Cardiac fibroblast (primary cell): ENCODE data around the gene PHTF2.
A peak's percentile ranks its signal among the peaks of the same experiment; 100 is the strongest.

Experiments used
- DNase-seq, 2 donors: peaks; one replicate each; pipeline versions ENCODE4 v3.0.0 to v3.0.0-alpha.2; 2010; ENCODE audit warnings: low read depth in 2 of 2
- H3K4me3 ChIP-seq, 2 donors: replicated peaks in 1 of 2; 1 replicate in 1 of 2; 2 replicates in 1 of 2; pipeline ENCODE4 v1.5.1; 2011; ENCODE audit warnings: low read depth in 2 of 2, low read length in 2 of 2, mild to moderate bottlenecking in 2 of 2, moderate library complexity in 1 of 2
- TF ChIP-seq, protein P1 (sequence below): IDR thresholded peaks from one replicate; pipeline ENCODE4 v1.5.1; 2011; ENCODE audit warnings: low read depth, mild to moderate bottlenecking, low read length, inconsistent platforms

PHTF2 gene

DNA sequence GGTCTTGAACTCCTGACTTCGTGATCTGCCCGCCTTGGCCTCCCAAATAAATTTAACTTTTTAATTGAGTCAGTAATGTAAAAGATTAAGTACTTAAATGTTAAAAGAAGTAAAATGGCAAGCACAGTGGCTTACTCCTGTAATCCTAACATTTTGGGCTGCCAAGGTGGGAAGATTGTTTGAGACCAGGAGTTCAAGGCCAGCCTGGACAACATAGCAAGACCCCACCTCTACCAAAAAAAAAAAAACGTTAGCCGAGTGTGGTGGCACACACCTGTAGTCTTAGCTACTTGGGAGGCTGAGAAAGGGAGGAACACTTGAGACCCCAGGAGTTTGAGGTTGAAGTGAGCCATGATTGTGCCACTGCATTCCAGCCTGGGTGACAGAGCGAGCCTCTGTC is 26.1 kb downstream of the PHTF2 start:
- H3K4me3 ChIP-seq: no peak overlapping the region
- TF ChIP-seq, protein P1, sequence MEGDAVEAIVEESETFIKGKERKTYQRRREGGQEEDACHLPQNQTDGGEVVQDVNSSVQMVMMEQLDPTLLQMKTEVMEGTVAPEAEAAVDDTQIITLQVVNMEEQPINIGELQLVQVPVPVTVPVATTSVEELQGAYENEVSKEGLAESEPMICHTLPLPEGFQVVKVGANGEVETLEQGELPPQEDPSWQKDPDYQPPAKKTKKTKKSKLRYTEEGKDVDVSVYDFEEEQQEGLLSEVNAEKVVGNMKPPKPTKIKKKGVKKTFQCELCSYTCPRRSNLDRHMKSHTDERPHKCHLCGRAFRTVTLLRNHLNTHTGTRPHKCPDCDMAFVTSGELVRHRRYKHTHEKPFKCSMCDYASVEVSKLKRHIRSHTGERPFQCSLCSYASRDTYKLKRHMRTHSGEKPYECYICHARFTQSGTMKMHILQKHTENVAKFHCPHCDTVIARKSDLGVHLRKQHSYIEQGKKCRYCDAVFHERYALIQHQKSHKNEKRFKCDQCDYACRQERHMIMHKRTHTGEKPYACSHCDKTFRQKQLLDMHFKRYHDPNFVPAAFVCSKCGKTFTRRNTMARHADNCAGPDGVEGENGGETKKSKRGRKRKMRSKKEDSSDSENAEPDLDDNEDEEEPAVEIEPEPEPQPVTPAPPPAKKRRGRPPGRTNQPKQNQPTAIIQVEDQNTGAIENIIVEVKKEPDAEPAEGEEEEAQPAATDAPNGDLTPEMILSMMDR: no peak
- no peak for DNase-seq

DNA sequence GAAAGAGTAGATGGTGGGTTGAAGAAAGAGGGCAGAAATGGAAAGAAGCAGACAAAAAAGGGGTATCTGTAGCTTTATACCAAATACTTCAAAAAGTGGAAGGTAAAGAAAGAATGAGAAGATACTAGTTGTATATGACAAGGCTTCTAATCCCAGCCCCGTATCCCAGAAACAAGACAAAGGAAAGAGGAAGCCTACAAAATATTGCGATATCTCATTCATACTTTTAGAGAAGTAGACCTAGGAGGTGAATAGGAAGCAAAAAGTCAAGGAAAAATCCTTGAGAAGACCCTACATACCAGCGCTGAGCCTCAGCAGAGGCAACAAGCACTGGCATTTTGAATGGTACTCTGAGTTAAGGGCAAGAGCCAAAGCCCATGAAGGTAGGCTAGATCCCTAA is 26.6 kb downstream of the PHTF2 start:
- TF ChIP-seq, protein P1: no peak
- DNase-seq: no peak
- H3K4me3 ChIP-seq: no peak overlapping the region

DNA sequence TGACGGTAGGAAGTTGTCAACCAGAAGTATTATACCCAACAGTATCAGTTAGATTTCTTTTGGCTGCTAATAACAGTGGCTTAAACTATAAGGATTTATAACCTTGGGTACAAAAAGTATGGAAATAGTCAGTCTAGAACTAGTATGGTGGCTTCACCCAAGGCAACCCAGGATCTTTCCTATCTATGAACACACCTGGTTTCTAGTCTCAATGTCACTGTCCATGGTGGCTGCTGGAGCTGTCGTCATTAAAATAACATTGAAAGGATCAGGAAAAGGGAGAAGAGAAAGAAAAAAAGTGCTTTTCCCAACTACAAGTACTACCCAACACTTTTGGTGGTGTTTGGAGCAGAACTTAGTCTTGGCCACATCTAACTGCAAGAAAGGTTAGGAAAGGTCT is 27.7 kb downstream of the PHTF2 start:
- no peak overlapping the region for H3K4me3 ChIP-seq
- TF ChIP-seq, protein P1: no peak
- no peak for DNase-seq

DNA sequence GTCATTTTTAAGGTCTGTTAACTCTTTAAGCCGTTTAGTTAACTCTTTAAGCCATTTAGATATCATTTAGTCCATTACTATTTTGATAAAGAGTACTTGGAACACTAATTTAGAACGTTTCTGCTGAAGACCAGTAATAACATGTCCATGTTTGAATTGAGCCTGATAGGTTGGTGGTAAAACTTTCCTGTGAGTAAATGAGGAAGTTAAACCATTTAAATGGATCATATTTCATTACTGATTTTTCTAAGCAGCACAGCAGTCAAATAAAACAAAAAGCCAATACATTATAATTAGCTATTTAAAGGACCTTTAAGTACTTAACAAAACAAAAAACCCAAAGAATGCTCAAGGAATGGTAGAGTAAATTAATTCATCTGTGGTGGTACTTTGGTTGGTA is 29.4 kb downstream of the PHTF2 start:
- no peak for DNase-seq
- no peak overlapping the region for H3K4me3 ChIP-seq
- TF ChIP-seq, protein P1: no peak

DNA sequence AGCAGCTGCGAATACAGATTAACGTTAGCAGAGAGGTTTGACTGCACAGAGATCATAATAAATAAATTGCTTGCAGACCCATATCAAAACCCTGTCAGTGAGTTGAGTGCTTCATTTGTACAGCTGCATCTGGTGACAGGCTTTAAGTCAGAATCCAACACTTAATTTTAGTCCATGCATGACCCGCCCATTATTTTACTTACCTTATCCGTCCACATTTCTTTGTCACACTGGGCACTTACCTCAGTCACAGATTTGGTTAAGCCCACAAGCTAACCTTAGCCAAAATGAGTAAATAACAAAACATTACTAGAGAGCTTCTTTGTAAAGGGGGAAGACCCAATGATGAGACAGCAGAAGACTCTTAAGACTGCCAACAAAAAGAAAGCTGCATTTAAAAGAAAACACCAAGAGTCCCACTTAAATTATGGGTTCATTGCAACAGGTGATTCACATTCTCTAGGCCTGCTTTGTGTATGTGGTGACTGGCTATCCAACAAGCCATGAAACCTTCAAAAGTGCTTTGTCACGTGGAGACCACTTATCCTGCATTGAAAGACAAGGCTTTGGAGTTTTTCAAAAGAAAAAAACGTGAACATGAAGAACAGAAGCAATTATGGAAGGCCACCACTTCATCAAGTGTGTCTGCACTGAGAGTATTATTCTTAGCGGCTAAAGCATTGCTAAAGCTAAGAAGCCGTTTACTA is 32.2 kb downstream of the PHTF2 start:
- TF ChIP-seq, protein P1: no peak
- H3K4me3 ChIP-seq: no peak overlapping the region
- peak in 1 of 2 donors; percentile 45 for DNase-seq

DNA sequence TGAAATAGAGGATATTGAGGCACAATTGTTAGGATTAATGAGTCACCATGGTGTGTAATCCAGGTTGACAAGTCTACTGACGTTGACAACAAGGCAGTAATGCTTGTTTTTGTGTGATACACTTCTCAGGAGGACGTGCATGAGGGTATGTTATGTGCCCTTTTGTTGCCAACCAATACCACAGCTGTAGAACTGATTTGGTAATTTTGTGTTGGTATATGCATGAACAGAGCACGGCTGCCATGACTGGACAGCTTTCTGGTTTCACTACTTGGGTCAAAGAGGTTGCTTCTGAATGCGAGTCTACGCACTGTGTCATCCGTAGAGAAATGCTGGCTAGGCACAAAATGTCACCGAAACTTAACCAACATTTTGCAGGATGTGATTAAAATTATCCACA is 32.9 kb downstream of the PHTF2 start:
- TF ChIP-seq, protein P1: no peak
- peak in 1 of 2 donors; percentile 7 for DNase-seq
- no peak overlapping the region for H3K4me3 ChIP-seq

DNA sequence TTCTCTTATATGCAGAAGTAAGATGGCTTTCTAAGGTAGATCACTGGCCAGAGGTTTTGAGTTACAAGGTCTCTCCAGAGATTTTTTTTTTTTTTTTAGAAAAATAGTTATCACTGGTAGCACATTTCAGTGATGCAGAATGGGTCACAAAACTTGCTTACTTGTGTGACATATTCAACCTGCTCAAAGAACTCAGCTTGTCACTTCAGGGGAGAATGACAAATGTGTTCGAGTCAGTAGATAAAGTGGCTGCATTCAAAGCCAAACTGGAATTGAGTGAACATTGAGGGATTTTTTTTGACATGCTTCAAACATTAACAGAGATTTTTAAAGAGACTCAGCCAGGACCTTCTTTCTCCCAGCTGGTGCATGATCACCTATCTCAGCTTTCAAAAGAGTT is 33.4 kb downstream of the PHTF2 start:
- TF ChIP-seq, protein P1: no peak
- DNase-seq: no peak
- no peak overlapping the region for H3K4me3 ChIP-seq
